ENCODE results near the gene SLC38A7.
"Not testable (repeated sequence)": the region's sequence is repeated elsewhere in the genome, so short reads cannot be mapped to it uniquely, and the experiment has no call there.

The SLC38A7 gene, protein sequence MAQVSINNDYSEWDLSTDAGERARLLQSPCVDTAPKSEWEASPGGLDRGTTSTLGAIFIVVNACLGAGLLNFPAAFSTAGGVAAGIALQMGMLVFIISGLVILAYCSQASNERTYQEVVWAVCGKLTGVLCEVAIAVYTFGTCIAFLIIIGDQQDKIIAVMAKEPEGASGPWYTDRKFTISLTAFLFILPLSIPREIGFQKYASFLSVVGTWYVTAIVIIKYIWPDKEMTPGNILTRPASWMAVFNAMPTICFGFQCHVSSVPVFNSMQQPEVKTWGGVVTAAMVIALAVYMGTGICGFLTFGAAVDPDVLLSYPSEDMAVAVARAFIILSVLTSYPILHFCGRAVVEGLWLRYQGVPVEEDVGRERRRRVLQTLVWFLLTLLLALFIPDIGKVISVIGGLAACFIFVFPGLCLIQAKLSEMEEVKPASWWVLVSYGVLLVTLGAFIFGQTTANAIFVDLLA

DNA sequence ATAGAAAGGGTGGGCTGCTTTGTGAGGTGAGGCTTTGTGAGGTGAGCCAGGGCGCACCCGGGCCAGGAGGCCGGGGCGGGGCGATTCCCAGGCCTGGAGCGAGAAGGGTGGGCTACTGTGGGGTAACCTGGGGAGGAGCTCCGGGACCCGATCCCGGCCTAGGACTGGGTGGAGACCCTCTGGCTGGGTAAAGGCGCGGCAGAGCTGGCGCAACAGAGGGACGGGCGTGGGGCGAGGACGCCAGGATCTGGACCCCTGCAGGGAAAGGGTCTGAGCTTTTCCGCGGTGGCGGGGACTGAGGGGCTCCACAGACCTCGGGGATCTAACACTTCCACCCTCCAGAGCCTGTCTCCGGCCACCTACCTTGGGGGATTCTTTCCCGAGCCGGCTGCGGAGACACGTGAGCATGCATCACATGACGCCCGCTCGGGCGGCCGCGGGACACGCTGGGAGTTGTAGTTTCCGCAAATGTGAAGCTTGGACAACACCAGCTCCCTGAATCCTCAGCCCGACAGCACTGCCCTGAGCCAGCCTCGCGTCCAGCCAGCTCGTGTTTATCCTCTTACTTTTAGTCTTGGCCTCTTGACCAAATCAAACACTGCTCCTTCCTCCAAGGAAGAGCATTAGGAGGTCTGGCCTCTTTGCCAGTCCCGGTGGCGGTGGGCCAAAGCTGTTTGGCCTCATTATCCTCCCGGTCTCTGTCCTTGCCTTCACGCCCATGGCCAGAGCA is at the start of gene SLC38A7:
TSS of gene SLC38A7 (minus strand) at position 417 of the 730 bp plus-strand sequence. CDS start 4,644 bp downstream, outside the sequence.
- DNase-seq (ENCODE audit: low read depth in 2 of 2) = peak; percentile 42 to 43

- DNase-seq (ENCODE audit: low read depth in 2 of 2) = peak; percentile 55 to 59
These were observed 49.3 kb upstream of the SLC38A7 start, which contains the start of gene GOT2 for GRCh38 chr16:58733671-58734458. Gene GOT2, minus strand, starts transcription at chr16:58734316. Its CDS starts 88 bp downstream, at chr16:58734228.

GRCh38 chr16:58733248-58733670 is 48.7 kb upstream of the SLC38A7 start:
- DNase-seq (ENCODE audit: low read depth in 2 of 2) = no peak

DNA sequence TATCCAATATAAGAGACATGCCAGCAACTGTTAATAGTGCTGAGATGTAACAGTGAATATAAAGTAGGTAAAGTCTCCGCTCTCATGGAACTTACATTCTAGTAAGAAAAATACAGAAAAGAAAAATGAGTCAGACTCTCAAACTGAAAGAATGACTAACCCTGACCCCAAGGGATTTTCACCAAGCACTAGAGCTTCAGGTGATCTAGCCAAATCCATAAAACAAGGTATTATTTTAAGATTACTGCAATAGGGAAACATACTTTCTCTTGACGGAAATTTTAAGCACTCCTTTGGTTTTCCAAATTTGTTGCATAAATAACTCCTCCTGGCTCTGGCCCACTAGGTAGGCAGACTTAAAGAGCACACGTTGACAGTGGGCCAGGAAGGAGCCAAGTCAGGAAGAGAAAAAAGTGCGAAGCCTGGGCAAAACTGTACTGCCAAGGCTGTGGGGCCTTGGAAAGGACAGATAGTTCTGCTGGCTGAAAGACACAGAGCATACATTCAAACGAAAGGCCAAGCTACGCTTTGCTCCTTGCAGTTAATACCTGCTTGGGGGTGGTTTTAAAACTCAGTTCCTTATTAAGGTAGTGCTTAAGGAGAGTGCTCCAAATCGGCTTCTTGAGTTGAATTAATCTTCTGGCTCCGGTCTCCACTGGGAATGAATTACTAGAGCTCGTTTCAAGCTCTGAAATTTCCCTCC is 48.1 kb upstream of the SLC38A7 start:
- DNase-seq (ENCODE audit: low read depth in 2 of 2) = no peak

GRCh38 chr16:58730724-58731370 is 46.3 kb upstream of the SLC38A7 start:
- no peak for DNase-seq (ENCODE audit: low read depth in 2 of 2)

GRCh38 chr16:58727796-58728568 is 43.4 kb upstream of the SLC38A7 start:
- no peak for DNase-seq (ENCODE audit: low read depth in 2 of 2)

- no peak for DNase-seq (ENCODE audit: low read depth in 2 of 2)
These were observed 42.6 kb upstream of the SLC38A7 start for GRCh38 chr16:58727028-58727781.

DNA sequence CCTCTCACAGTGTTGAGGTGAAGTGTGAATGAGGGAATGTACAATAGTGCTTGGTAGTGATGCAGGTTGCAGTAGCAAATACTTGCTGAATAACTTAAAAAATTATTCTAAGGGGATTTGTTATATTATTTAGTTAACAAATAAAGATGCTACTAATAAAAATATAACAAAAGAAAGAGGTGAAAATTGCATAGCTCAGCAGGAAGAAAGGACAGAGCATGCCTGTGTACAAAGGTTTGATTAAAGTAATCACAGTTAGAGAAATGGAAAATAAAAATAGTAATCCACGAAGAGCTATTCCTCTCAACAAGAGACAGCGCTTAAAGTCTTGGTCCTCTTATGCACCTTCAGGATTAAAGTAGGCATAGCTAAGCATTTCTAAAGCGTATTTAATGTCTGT is 38.5 kb upstream of the SLC38A7 start:
- DNase-seq (ENCODE audit: low read depth in 2 of 2) = no peak

- DNase-seq (ENCODE audit: low read depth in 2 of 2) = no peak
These were observed 33.4 kb upstream of the SLC38A7 start for GRCh38 chr16:58717994-58718393.

DNA sequence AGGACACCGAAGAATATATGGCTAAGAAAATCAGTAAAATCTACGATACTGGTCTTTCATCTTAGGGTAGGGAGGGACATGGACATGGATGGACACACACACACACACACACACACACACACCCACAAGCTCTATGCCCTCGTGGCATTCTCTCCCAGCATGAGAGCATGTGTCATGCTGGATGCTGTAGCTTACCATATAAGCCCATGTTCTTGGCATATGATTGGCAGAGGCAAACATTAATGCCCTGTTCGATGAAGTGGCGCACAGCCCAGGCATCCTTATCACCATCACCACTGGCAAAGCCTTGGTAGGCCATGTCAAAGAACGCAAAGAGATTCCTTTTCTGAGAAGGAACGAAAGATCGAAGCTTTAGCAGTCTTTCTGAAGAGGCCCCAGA is 31.9 kb upstream of the SLC38A7 start:
- no peak for DNase-seq (ENCODE audit: low read depth in 2 of 2)

DNA sequence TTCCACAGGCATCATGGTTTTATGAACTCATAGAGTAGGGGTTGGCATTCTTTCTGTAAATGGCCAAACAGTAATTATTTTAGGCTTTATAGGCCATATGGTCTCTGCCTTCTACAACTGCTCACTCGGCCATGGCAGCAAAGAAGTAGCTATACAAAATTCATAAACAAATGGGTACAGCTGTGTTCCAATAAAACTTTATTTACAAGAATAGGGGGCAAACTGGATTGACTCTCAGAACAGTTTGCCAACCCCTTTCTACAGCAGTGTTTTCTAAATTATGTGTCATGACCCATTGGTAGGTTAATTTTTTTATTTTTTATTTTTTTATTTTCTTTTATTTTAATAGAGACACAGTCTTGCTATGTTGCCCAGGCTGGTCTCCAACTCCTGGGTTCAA is 29.2 kb upstream of the SLC38A7 start:
- no peak for DNase-seq (ENCODE audit: low read depth in 2 of 2)

GRCh38 chr16:58709333-58709732 is 24.8 kb upstream of the SLC38A7 start:
- DNase-seq (ENCODE audit: low read depth in 2 of 2) = no peak

DNA sequence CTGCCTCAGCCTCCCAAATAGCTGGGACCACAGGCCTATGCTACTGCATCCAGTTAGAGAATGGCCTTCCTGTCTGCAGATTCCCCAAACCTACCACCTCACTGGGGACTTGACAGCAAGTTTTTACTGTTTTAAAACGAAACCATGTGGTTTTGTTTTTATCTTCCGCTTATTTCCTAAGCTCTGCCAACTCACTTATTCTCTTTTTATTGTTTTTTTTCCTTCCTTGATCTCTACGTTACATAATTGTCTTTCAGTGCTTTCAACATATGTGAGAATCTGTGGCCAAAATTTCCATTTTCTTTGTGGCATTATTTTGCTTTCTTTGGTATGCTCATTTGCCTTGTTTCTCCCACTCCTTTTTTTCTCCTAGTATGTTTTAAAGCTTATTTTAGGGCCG is 14.6 kb upstream of the SLC38A7 start:
- no peak for DNase-seq (ENCODE audit: low read depth in 2 of 2)

DNA sequence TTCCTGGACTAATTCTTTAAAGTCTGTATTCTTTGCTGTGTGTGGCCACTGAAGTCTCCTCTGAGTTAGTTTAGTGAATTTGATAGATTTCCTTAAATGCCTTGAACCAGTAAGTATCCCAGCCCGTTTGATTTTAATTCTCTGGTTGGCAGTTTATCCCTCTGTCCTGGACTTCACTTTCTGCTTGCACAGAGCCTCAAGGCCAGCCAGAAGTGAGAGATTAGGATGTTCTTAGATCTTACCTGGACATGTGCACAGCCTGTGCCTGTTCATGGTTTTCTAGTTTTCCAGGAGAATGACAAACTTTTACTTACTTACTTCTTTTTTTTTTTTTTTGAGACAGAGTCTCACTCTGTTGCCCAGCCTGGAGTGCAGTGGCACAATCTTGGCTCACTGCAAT is 10.8 kb upstream of the SLC38A7 start:
- DNase-seq (ENCODE audit: low read depth in 2 of 2) = no peak

DNA sequence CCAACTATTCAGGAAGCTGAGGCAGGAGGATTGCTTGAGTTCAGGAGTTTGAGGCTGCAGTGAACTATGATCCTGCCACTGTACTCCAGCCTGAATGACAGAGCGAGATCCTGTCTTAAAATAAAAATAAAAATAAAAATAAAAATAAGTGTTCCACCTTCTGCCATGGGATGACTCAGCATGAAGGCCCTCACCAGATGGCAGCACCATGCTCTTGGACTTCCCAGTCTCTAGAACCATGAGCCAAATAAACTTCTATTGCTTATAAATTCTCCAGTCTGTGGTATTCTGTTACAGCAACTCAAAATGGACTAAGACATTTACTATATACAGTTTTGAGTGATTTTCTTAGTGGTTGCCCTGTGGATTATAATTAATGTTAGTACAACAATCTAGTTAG is 7.9 kb upstream of the SLC38A7 start:
- no peak for DNase-seq (ENCODE audit: low read depth in 2 of 2)

DNA sequence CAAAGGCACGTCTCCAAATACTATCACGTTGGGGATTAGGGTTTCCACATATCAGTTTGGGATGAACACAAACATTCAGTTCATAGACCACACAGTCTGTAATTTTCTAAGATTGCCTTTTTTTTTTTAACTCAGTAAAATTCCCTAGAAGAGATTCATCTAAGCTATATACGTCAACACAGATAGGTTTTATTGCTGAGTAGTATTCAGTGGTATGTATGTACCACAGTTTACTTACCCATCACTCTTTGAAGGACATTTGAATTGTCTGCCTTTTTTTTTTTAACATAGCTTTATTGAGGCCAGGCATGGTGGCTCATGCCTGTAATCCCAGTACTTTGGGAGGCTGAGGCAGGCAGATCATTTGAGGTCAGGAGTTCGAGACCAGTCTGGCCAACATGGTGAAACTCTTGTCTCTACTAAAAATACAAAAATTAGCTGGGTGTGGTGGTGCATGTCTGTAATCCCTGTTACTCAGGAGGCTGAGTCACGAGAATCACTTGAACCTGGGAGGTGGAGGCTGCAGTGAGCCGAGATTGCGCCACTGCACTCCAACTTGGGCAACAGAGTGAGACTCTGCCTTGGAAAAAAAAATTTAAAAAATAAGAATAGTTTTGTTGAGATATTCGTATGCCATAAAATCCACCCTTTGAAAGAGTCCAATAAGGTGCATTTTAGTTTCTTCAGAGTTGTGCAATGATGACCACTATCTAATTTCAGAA is 2.6 kb upstream of the SLC38A7 start:
- DNase-seq (ENCODE audit: low read depth in 2 of 2) = not testable (repeated sequence)

- DNase-seq (ENCODE audit: low read depth in 2 of 2) = no peak
These were observed 497 bp upstream of the SLC38A7 start for GRCh38 chr16:58685084-58685449.

DNA sequence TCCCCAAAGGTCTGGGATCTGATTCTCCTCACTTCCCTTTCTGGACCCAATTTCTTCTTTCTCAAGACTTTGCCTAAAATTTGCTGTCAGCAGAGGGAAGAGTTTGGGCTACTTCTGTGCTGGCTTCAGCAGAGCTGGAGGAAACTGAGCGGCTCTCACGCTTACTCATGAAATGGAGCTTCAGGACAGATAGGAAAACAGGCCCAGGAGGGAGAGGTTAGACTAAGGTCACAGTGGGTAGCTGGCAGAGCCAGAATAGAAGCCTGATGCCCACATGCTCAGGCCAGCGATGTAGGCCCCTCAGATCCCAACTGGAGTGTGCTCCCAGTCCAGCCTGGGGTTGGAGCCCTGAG is 593 bp downstream of the SLC38A7 start:
- DNase-seq (ENCODE audit: low read depth in 2 of 2) = no peak

DNA sequence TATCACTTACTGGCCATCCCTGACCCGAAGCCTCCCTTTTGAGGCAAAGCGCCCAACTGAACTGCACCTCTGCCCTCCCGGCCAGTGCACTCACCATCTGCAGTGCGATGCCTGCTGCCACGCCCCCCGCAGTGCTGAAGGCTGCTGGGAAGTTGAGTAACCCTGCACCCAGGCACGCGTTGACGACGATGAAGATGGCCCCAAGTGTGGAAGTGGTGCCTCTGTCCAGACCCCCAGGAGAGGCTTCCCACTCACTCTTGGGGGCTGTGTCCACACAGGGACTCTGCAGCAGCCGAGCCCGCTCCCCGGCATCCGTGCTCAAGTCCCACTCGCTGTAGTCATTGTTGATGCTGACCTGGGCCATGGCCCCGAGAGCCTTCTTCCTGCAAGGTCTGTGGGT is 4.8 kb downstream of the SLC38A7 start:
- DNase-seq (ENCODE audit: low read depth in 2 of 2) = no peak

Measured in activated CD8-positive, alpha-beta memory T cell treated with anti-CD3 and anti-CD28 coated beads for 4 hours (primary cell).